GM12892 (cell line): Measurements from ENCODE around the gene TMEM232.

Experiments used
- POLR2A ChIP-seq: IDR thresholded peaks from 2 replicates; pipeline ENCODE4 v1.6.1; 2011; ENCODE audit warnings: low read depth, low read length, control low read depth
- TAF1 ChIP-seq: IDR thresholded peaks from 2 replicates; pipeline ENCODE4 v1.6.1; 2011; ENCODE audit warnings: low read depth, mild to moderate bottlenecking, control low read depth, low read length, borderline replicate concordance

DNA sequence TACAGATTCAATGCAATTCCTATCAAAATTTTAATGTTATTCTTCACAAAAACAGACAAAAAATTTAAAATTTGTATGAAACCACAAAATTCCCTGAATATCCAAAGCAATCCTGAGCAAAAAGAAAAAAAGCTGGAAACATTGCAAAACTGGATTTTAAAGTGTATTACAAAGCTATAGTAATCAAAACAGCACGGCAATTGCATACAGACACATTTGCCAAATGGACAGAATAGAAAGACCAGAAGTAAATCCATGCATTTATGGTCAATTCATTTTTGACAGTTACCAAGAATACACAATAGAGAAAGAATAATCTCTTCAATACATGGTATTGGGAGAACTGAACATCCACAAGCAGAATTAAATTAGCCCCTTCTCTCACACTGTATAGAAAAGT lies 110.5 kb downstream of the TMEM232 start:
- TF ChIP-seq POLR2A, result no peak
- no peak for TF ChIP-seq TAF1
